ENCODE data around the gene ZMYND11. TPM values are rescaled to one million over a fixed set of nuclear protein-coding genes. Genes with fewer than 3 reads are reported as not detected.

The ZMYND11 gene
- total and polyA plus RNA-seq, 2 of the 8 experiments (the other 6 are each of a cell fraction or from before 2014, with no cell fraction given): 7.5 to 26.6 TPM

- POLR2A ChIA-PET (ENCODE audit: partially characterized antibody): no interaction called here
- Histone ChIP-seq H2AFZ (ENCODE audit: low read length) (no peak overlapping the region), H2BK120ac (replicated peaks; ENCODE audit: low read depth, low read length) (no peak overlapping the region), H3K9me3 (ENCODE audit: insufficient read depth in 2 of 2, low read depth in 1 of 2, low read length in 1 of 2) (no peaks in the 10 kb centered on the region), H4K5ac (ENCODE audit: insufficient read length, low read depth, low read length) (no peak overlapping the region), H3K27ac (ENCODE audit: low read depth, low read length) (no peak overlapping the region), H3K27me3 (replicated peaks in 1 of 4; ENCODE audit: control insufficient read depth in 3 of 4, extremely low read depth in 1 of 4, insufficient read depth in 3 of 4, low read length in 3 of 4) (no peaks in the 10 kb centered on the region), H3K23me2 (ENCODE audit: low read depth, low read length) (no peaks in the 10 kb centered on the region), H3K14ac (ENCODE audit: insufficient read length) (no peak overlapping the region), H4K8ac (ENCODE audit: extremely low read depth, insufficient read depth, low read length) (no peak overlapping the region), H2BK15ac (ENCODE audit: low read length) (no peak overlapping the region), H3K79me2 (ENCODE audit: control insufficient read depth in 1 of 2, insufficient read depth in 2 of 2, low read length in 2 of 2) (no peaks in the 10 kb centered on the region), H4K91ac (replicated peaks; ENCODE audit: insufficient read length, low read length) (no peak overlapping the region), H3K23ac (ENCODE audit: insufficient read length) (no peak overlapping the region), H3K36me3 (ENCODE audit: control insufficient read depth in 2 of 4, insufficient read depth in 4 of 4, low read length in 3 of 4) (peaks cover 0 to 2% (median 0%) of the 10 kb centered on the region in 4 experiments; a peak in 1 of 8 replicates), H2BK5ac (ENCODE audit: low read depth, low read length) (no peak overlapping the region), H2BK12ac (ENCODE audit: low read depth, low read length) (no peak overlapping the region), H3K4me1 (replicated peaks in 1 of 4; ENCODE audit: control insufficient read depth in 3 of 4, insufficient read depth in 4 of 4, low read length in 3 of 4) (no peaks in the 10 kb centered on the region), H3K4me3 (ENCODE audit: extremely low read depth in 1 of 4, insufficient read depth in 2 of 4, low read depth in 3 of 4, low read length in 4 of 4) (no peak overlapping the region), H4K20me1 (replicated peaks in 1 of 2; ENCODE audit: control insufficient read depth in 1 of 2, insufficient read depth in 2 of 2, low read length in 2 of 2) (no peaks in the 10 kb centered on the region), H2BK20ac (ENCODE audit: low read length) (no peak overlapping the region), H3K4ac (replicated peaks; ENCODE audit: insufficient read length, low read depth, low read length) (no peak overlapping the region), H3K9ac (replicated peaks in 1 of 4; ENCODE audit: extremely low read depth in 1 of 4, low read depth in 3 of 4, low read length in 3 of 4) (no peak overlapping the region), H3K4me2 (ENCODE audit: insufficient read depth in 1 of 2, low read depth in 2 of 2, low read length in 2 of 2) (no peak overlapping the region), H3K79me1 (ENCODE audit: low read depth, low read length) (no peaks in the 10 kb centered on the region), H3K18ac (ENCODE audit: extremely low read depth, low read length) (no peak overlapping the region), H2AK5ac (ENCODE audit: low read depth, low read length) (no peak overlapping the region), H3K56ac (replicated peaks; ENCODE audit: insufficient read length, low read depth, low read length) (no peak overlapping the region)
- WGBS, 2 experiments (ENCODE audit: extremely low coverage in 1 of 2, insufficient coverage in 1 of 2, insufficient read length in 1 of 2, insufficient replicate concordance in 2 of 2, low coverage in 1 of 2, low lambda C conversion rate in 2 of 2, missing lambda C conversion rate in 1 of 2): 92% methylated on average over 5 of the region's 5 CpGs; no CpG with 5 or more reads in 1 of the 2 experiments
- DNase-seq (ENCODE audit: low read depth in 1 of 2, low spot score in 2 of 2): no peak
- CTCF ChIA-PET (ENCODE audit: partially characterized antibody): interaction anchor here (1.0 to 1.1 kb wide), 2 partner anchors 8 to 106 kb away, joined by 3 read pairs; no protein-coding TSS in a partner anchor
- FAIRE-seq: no peak
- TF ChIP-seq, protein P1, sequence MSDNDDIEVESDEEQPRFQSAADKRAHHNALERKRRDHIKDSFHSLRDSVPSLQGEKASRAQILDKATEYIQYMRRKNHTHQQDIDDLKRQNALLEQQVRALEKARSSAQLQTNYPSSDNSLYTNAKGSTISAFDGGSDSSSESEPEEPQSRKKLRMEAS (IDR thresholded peaks at IDR 0.05): no peak
- TF ChIP-seq NANOG (IDR thresholded peaks at IDR 0.05; ENCODE audit: insufficient read depth, low read depth, low read length, poor library complexity, severe bottlenecking) (no peak), USF2 (IDR thresholded peaks at IDR 0.05; ENCODE audit: low read length) (no peak), RNF2 (IDR thresholded peaks at IDR 0.05; ENCODE audit: borderline replicate concordance, low read depth, low read length, missing control alignments, poor library complexity, severe bottlenecking) (no peak), SRF (IDR thresholded peaks at IDR 0.05; ENCODE audit: low read depth, low read length) (no peak), SP4 (IDR thresholded peaks at IDR 0.05; ENCODE audit: low read length) (no peak), PHF8 (conservative IDR thresholded peaks at IDR 0.05; ENCODE audit: low read depth, low read length) (no peak), SAP30 (IDR thresholded peaks at IDR 0.05; ENCODE audit: insufficient read depth, insufficient replicate concordance, low read length) (no peak), HDAC6 (IDR thresholded peaks at IDR 0.05; ENCODE audit: low read depth, low read length) (no peak), SIN3A (conservative IDR thresholded peaks at IDR 0.05 in 1 of 2, IDR thresholded peaks at IDR 0.05 in 1 of 2; ENCODE audit: low read depth in 1 of 2, low read length in 2 of 2) (no peak), NRF1 (IDR thresholded peaks at IDR 0.05; ENCODE audit: low read depth, low read length) (no peak), EP300 (IDR thresholded peaks at IDR 0.05; ENCODE audit: borderline replicate concordance in 1 of 2, low read depth in 2 of 2, low read length in 2 of 2) (no peak)
Measured at GRCh38 chr10:210297-210696, 75.0 kb downstream of the ZMYND11 start.
